ENCODE data around the gene SH2B3.
A peak's percentile ranks its signal among the peaks of the same experiment; 100 is the strongest.

Gene SH2B3

GRCh38 chr12:111429828-111430432 lies 24.2 kb downstream of the SH2B3 start:
- no peak for DNase-seq

- peak in 1 of 2 donors; percentile 54 for DNase-seq
Measured at GRCh38 chr12:111430433-111431353, 25.0 kb downstream of the SH2B3 start.

- no peak for DNase-seq
Measured at GRCh38 chr12:111431772-111432171, 26.0 kb downstream of the SH2B3 start.

- no peak for DNase-seq
Measured at GRCh38 chr12:111434049-111434448, 28.3 kb downstream of the SH2B3 start.

GRCh38 chr12:111434680-111435338 lies 29.1 kb downstream of the SH2B3 start:
- peak; percentile 66 to 67 for DNase-seq

GRCh38 chr12:111435661-111436201 lies 30.0 kb downstream of the SH2B3 start:
- DNase-seq, result no peak

- DNase-seq, result no peak
Measured at GRCh38 chr12:111436266-111436665, 30.5 kb downstream of the SH2B3 start.

GRCh38 chr12:111436811-111437210 lies 31.1 kb downstream of the SH2B3 start:
- DNase-seq, result no peak

GRCh38 chr12:111437816-111438454 lies 32.2 kb downstream of the SH2B3 start:
- DNase-seq, result no peak

- no peak for DNase-seq
Measured at GRCh38 chr12:111438481-111438880, 32.8 kb downstream of the SH2B3 start.

- DNase-seq, result no peak
Measured at GRCh38 chr12:111439657-111440151, 34.0 kb downstream of the SH2B3 start.

- no peak for DNase-seq
Measured at GRCh38 chr12:111440152-111440551, 34.4 kb downstream of the SH2B3 start.

- no peak for DNase-seq
Measured at GRCh38 chr12:111440631-111441030, 34.9 kb downstream of the SH2B3 start.

GRCh38 chr12:111441107-111441928 lies 35.6 kb downstream of the SH2B3 start:
- no peak for DNase-seq

- no peak for DNase-seq
Measured at GRCh38 chr12:111442301-111443045, 36.8 kb downstream of the SH2B3 start.

- no peak for DNase-seq
Measured at GRCh38 chr12:111443086-111443485, 37.4 kb downstream of the SH2B3 start.

- no peak for DNase-seq
Measured at GRCh38 chr12:111443586-111443985, 37.9 kb downstream of the SH2B3 start.

- DNase-seq, result no peak
Measured at GRCh38 chr12:111444314-111444924, 38.7 kb downstream of the SH2B3 start.

GRCh38 chr12:111444925-111445725 lies 39.4 kb downstream of the SH2B3 start:
- peak; percentile 70 to 75 for DNase-seq
